Measurements from ENCODE around the gene RPL37A.

DNA sequence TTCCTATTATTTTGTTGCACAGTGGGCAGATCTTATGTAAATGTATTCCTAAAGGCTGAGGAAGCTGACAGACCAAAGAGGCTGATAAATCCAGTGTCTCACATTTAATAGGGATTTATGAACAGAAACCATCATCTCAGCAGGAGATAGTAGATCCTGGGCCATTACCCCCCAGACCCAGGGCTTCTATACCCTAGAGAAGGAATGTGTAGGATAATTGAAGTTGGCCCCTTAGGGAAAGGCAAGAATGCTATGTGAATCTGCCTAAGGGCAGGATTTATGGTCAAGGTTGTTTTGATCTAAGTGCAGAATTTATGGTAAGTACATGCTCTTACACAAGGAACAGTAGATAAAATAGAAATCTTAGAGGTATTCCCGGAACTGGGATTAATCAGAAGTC, 29.0 kb downstream of the RPL37A start:
- no peak for TF ChIP-seq RFX5 (IDR thresholded peaks at IDR 0.05; ENCODE audit: low read depth, low read length)
- TF ChIP-seq POLR2A (IDR thresholded peaks at IDR 0.05; ENCODE audit: low read depth, low read length) = no peak
- TF ChIP-seq, protein P1, sequence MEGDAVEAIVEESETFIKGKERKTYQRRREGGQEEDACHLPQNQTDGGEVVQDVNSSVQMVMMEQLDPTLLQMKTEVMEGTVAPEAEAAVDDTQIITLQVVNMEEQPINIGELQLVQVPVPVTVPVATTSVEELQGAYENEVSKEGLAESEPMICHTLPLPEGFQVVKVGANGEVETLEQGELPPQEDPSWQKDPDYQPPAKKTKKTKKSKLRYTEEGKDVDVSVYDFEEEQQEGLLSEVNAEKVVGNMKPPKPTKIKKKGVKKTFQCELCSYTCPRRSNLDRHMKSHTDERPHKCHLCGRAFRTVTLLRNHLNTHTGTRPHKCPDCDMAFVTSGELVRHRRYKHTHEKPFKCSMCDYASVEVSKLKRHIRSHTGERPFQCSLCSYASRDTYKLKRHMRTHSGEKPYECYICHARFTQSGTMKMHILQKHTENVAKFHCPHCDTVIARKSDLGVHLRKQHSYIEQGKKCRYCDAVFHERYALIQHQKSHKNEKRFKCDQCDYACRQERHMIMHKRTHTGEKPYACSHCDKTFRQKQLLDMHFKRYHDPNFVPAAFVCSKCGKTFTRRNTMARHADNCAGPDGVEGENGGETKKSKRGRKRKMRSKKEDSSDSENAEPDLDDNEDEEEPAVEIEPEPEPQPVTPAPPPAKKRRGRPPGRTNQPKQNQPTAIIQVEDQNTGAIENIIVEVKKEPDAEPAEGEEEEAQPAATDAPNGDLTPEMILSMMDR (conservative IDR thresholded peaks at IDR 0.05; ENCODE audit: low read depth, low read length) = no peak
- TF ChIP-seq MAZ (IDR thresholded peaks at IDR 0.05; ENCODE audit: borderline replicate concordance, low read depth, low read length) = no peak
- no peak for TF ChIP-seq RAD21 (IDR thresholded peaks at IDR 0.05; ENCODE audit: low read length)
- no peak for TF ChIP-seq CHD1 (IDR thresholded peaks at IDR 0.05; ENCODE audit: low read depth, low read length)
- TF ChIP-seq, protein P2, sequence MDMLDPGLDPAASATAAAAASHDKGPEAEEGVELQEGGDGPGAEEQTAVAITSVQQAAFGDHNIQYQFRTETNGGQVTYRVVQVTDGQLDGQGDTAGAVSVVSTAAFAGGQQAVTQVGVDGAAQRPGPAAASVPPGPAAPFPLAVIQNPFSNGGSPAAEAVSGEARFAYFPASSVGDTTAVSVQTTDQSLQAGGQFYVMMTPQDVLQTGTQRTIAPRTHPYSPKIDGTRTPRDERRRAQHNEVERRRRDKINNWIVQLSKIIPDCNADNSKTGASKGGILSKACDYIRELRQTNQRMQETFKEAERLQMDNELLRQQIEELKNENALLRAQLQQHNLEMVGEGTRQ (IDR thresholded peaks at IDR 0.05; ENCODE audit: low read depth, low read length) = no peak
- TF ChIP-seq RCOR1 (IDR thresholded peaks at IDR 0.05; ENCODE audit: insufficient replicate concordance, low read length) = no peak
- no peak for TF ChIP-seq MAFK (IDR thresholded peaks at IDR 0.05; ENCODE audit: low read depth, low read length)
- no peak for TF ChIP-seq MXI1 (IDR thresholded peaks at IDR 0.05; ENCODE audit: borderline replicate concordance, low read depth, low read length)
- TF ChIP-seq FOS (IDR thresholded peaks at IDR 0.05; ENCODE audit: low read depth, low read length) = no peak
- TF ChIP-seq SMC3 (IDR thresholded peaks at IDR 0.05; ENCODE audit: low read depth, low read length) = no peak
- TF ChIP-seq CEBPB (IDR thresholded peaks at IDR 0.05; ENCODE audit: low read depth, low read length) = no peak

All from IMR-90 (cell line).